Measurements from ENCODE around the gene MAP2K5. TPM values are rescaled to one million over a fixed set of nuclear protein-coding genes. Genes with fewer than 3 reads are reported as not detected.
A peak's percentile ranks its signal among the peaks of the same experiment; 100 is the strongest.

Gene MAP2K5
- total RNA-seq, 1 donor from 2014 or later = 6.8 TPM

- no peak for DNase-seq
Observed at GRCh38 chr15:67827562-67828277, 285.2 kb downstream of the MAP2K5 start.

- no peak for DNase-seq
Observed at GRCh38 chr15:67828278-67828968, 285.9 kb downstream of the MAP2K5 start.

GRCh38 chr15:67828969-67829646, 286.6 kb downstream of the MAP2K5 start:
- DNase-seq = no peak

- no peak for DNase-seq
Observed at GRCh38 chr15:67829647-67830504, 287.4 kb downstream of the MAP2K5 start.

GRCh38 chr15:67831363-67831762, 288.9 kb downstream of the MAP2K5 start:
- no peak for DNase-seq

- DNase-seq = peak; percentile 37
Observed at GRCh38 chr15:67832031-67832551, 289.6 kb downstream of the MAP2K5 start.

GRCh38 chr15:67832897-67833709, 290.6 kb downstream of the MAP2K5 start:
- no peak for DNase-seq

- peak; percentile 62 for DNase-seq
Observed at GRCh38 chr15:67833710-67834511, 291.4 kb downstream of the MAP2K5 start.

- no peak for DNase-seq
Observed at GRCh38 chr15:67834581-67835296, 292.2 kb downstream of the MAP2K5 start.

GRCh38 chr15:67835297-67836133, 293.0 kb downstream of the MAP2K5 start:
- DNase-seq = no peak

- DNase-seq = no peak
Observed at GRCh38 chr15:67836134-67836455, 293.6 kb downstream of the MAP2K5 start.

- DNase-seq = peak; percentile 69
Observed at GRCh38 chr15:67836477-67836876, 294.0 kb downstream of the MAP2K5 start.

GRCh38 chr15:67836955-67837354, 294.5 kb downstream of the MAP2K5 start:
- no peak for DNase-seq

GRCh38 chr15:67838789-67839332, 296.4 kb downstream of the MAP2K5 start:
- DNase-seq = no peak

- peak; percentile 47 for DNase-seq
Observed at GRCh38 chr15:67839499-67839928, 297.0 kb downstream of the MAP2K5 start.

GRCh38 chr15:67839929-67840748, 297.6 kb downstream of the MAP2K5 start, which contains the start of gene RNU6-1:
RNU6-1 (minus strand) TSS chr15:67840045.
- DNase-seq = peak; percentile 93

GRCh38 chr15:67840749-67841512, 298.4 kb downstream of the MAP2K5 start:
- peak; percentile 47 for DNase-seq
